ENCODE results near the gene GBP5.
A peak's percentile ranks its signal among the peaks of the same experiment; 100 is the strongest.
"Not testable (repeated sequence)": the region's sequence is repeated elsewhere in the genome, so short reads cannot be mapped to it uniquely, and the experiment has no call there.

Gene GBP5

GRCh38 chr1:89257041-89257440, 15.6 kb downstream of the GBP5 start:
- DNase-seq (ENCODE audit: insufficient read length): no peak
- peak; percentile 75 for FAIRE-seq
- no peak for TF ChIP-seq TAF1 (IDR thresholded peaks at IDR 0.05; ENCODE audit: borderline replicate concordance, low read depth, low read length)
- no peak for TF ChIP-seq POLR2A (IDR thresholded peaks at IDR 0.05; ENCODE audit: low read depth, low read length)
- TF ChIP-seq POLR2AphosphoS5 (IDR thresholded peaks at IDR 0.05; ENCODE audit: low read depth, low read length): no peak

GRCh38 chr1:89255581-89255980, 17.1 kb downstream of the GBP5 start:
- not testable (repeated sequence) for FAIRE-seq; DNase-seq (ENCODE audit: insufficient read length)

- no peak for DNase-seq (ENCODE audit: insufficient read length)
- no peak for TF ChIP-seq POLR2A (IDR thresholded peaks at IDR 0.05; ENCODE audit: low read depth, low read length)
- TF ChIP-seq TAF1 (IDR thresholded peaks at IDR 0.05; ENCODE audit: borderline replicate concordance, low read depth, low read length): no peak
- no peak for TF ChIP-seq POLR2AphosphoS5 (IDR thresholded peaks at IDR 0.05; ENCODE audit: low read depth, low read length)
Observed at GRCh38 chr1:89254658-89255287, 17.9 kb downstream of the GBP5 start.

GRCh38 chr1:89243046-89243445, 29.6 kb downstream of the GBP5 start:
- TF ChIP-seq POLR2A (IDR thresholded peaks at IDR 0.05; ENCODE audit: low read depth, low read length): no peak
- no peak for TF ChIP-seq POLR2AphosphoS5 (IDR thresholded peaks at IDR 0.05; ENCODE audit: low read depth, low read length)
- no peak for TF ChIP-seq TAF1 (IDR thresholded peaks at IDR 0.05; ENCODE audit: borderline replicate concordance, low read depth, low read length)
- DNase-seq (ENCODE audit: insufficient read length) (no peak), FAIRE-seq (no peak)

More at GRCh38 chr1:89254658-89255287, 17.9 kb downstream of the GBP5 start:
- no peak for FAIRE-seq
